A549 (cell line): ENCODE data around the gene CADM1.

ENCODE experiments used
- BHLHE40 ChIP-seq: IDR thresholded peaks from 2 replicates; pipeline ENCODE4 v1.6.1; 2012; ENCODE audit warnings: low read depth, low read length, inconsistent platforms
- EHMT2 ChIP-seq: fragments of 200-600 bp; sonication (generic); IDR thresholded peaks from 2 replicates; pipeline ENCODE4 v1.6.1; 2016; ENCODE audit warnings: antibody characterized with exemption, low read depth, mild to moderate bottlenecking, moderate library complexity
- EP300 ChIP-seq, 2 experiments: fragments of >200 bp; sonication (Bioruptor Twin); formaldehyde crosslinking; IDR thresholded peaks; 2 replicates in 1 of 2; 3 replicates in 1 of 2; pipeline ENCODE4 v1.6.1; 2016 to 2017
- HDAC2 ChIP-seq: fragments of 200-600 bp; sonication (generic); IDR thresholded peaks from 2 replicates; pipeline ENCODE4 v1.6.1; 2016
- NPAS2 ChIP-seq: fragments of 250-450 bp; sonication (Bioruptor Pico); IDR thresholded peaks from 2 replicates; pipeline ENCODE4 v1.8.0; 2022; ENCODE audit warnings: mild to moderate bottlenecking, moderate library complexity, borderline replicate concordance
- NR3C1 ChIP-seq: fragments of >200 bp; sonication (Bioruptor Twin); formaldehyde crosslinking; IDR thresholded peaks from 3 replicates; pipeline ENCODE4 v1.6.1; 2017
- POLR2A ChIP-seq: IDR thresholded peaks from 2 replicates; pipeline ENCODE4 v1.6.1; 2012; ENCODE audit warnings: mild to moderate bottlenecking, low read length
- RAD21 ChIP-seq, 2 experiments: fragments of >200 bp in 1 of 2; sonication (Bioruptor Twin) in 1 of 2; formaldehyde crosslinking in 1 of 2; IDR thresholded peaks in 1 of 2; conservative IDR thresholded peaks in 1 of 2; 2 replicates in 1 of 2; 3 replicates in 1 of 2; pipeline ENCODE4 v1.6.1; 2012 to 2018; ENCODE audit warnings: inconsistent platforms in 1 of 2
- RFX5 ChIP-seq: fragments of 450-650 bp; IDR thresholded peaks from 2 replicates; pipeline ENCODE4 v1.7.1; 2014; ENCODE audit warnings: antibody characterized with exemption, mild to moderate bottlenecking, moderate library complexity
- USF2 ChIP-seq: fragments of 450-650 bp; IDR thresholded peaks from 2 replicates; pipeline ENCODE4 v1.6.1; 2014; ENCODE audit warnings: antibody characterized with exemption
- TF ChIP-seq, protein P1 (sequence below): fragments of >200 bp; sonication (Bioruptor Twin); formaldehyde crosslinking; IDR thresholded peaks from 3 replicates; pipeline ENCODE4 v1.5.1; 2016

DNA sequence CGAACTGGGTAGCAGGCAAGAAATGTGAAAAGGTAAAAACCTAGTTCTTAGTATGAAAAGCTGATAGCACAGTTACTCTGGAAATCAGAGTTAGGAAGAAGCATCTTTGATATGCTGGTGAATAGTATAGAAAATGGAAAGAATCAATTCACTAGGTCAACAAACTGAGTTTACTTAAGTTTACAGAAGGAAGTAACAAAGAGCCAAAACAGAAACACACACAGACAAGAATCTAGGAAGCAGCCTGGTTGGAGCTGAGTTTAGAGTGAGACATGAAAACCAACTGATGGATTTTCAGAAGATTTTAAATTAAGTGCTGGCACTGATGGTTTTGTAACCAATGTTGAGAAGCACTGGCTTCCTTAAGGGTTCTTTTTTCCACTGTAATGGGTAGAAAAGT, 296.3 kb downstream of the CADM1 start:
- TF ChIP-seq, protein P1, sequence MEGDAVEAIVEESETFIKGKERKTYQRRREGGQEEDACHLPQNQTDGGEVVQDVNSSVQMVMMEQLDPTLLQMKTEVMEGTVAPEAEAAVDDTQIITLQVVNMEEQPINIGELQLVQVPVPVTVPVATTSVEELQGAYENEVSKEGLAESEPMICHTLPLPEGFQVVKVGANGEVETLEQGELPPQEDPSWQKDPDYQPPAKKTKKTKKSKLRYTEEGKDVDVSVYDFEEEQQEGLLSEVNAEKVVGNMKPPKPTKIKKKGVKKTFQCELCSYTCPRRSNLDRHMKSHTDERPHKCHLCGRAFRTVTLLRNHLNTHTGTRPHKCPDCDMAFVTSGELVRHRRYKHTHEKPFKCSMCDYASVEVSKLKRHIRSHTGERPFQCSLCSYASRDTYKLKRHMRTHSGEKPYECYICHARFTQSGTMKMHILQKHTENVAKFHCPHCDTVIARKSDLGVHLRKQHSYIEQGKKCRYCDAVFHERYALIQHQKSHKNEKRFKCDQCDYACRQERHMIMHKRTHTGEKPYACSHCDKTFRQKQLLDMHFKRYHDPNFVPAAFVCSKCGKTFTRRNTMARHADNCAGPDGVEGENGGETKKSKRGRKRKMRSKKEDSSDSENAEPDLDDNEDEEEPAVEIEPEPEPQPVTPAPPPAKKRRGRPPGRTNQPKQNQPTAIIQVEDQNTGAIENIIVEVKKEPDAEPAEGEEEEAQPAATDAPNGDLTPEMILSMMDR: no peak
- TF ChIP-seq NPAS2 (CRISPR knock-in tag): no peak
- TF ChIP-seq BHLHE40: no peak
- TF ChIP-seq POLR2A: no peak
- no peak for TF ChIP-seq EP300 (IDR thresholded peaks at IDR 0.05)
- no peak for TF ChIP-seq RFX5
- no peak for TF ChIP-seq USF2
- TF ChIP-seq HDAC2: no peak
- TF ChIP-seq RAD21 (conservative IDR thresholded peaks at IDR 0.05 in 1 of 2, IDR thresholded peaks at IDR 0.05 in 1 of 2): no peak
- TF ChIP-seq EHMT2: no peak
- TF ChIP-seq NR3C1: no peak
